HG03442 (cell line): Measurements from ENCODE around the gene SORL1-AS1.

Experiments
- ATAC-seq: cut with Tn5 transposase; IDR thresholded peaks from one replicate; pipeline ENCODE4 v1.9.1; 2021; ENCODE audit warnings: mild to moderate bottlenecking, moderate library complexity; ENCODE audit not compliant: unreplicated experiment

SORL1-AS1 gene

GRCh38 chr11:121476379-121477032 lies 23.7 kb upstream of the SORL1-AS1 start:
- no peak for ATAC-seq

- ATAC-seq: no peak
Observed at GRCh38 chr11:121474680-121475079, 21.9 kb upstream of the SORL1-AS1 start.

- no peak for ATAC-seq
Observed at GRCh38 chr11:121473064-121473777, 20.5 kb upstream of the SORL1-AS1 start.

- no peak for ATAC-seq
Observed at GRCh38 chr11:121472312-121472711, 19.5 kb upstream of the SORL1-AS1 start.

GRCh38 chr11:121471167-121471566 lies 18.4 kb upstream of the SORL1-AS1 start:
- ATAC-seq: no peak

- ATAC-seq: no peak
Observed at GRCh38 chr11:121469910-121470309, 17.1 kb upstream of the SORL1-AS1 start.

- peak; percentile 62 for ATAC-seq
Observed at GRCh38 chr11:121467965-121468364, 15.2 kb upstream of the SORL1-AS1 start.

GRCh38 chr11:121467471-121467870 lies 14.7 kb upstream of the SORL1-AS1 start:
- no peak for ATAC-seq

- ATAC-seq: no peak
Observed at GRCh38 chr11:121466063-121466794, 13.5 kb upstream of the SORL1-AS1 start.

- ATAC-seq: no peak
Observed at GRCh38 chr11:121465709-121466062, 12.9 kb upstream of the SORL1-AS1 start.

GRCh38 chr11:121464352-121464946 lies 11.7 kb upstream of the SORL1-AS1 start:
- peak; percentile 37 for ATAC-seq

GRCh38 chr11:121463689-121464335 lies 11.0 kb upstream of the SORL1-AS1 start:
- no peak for ATAC-seq

GRCh38 chr11:121461843-121462242 lies 9.1 kb upstream of the SORL1-AS1 start:
- no peak for ATAC-seq

- no peak for ATAC-seq
Observed at GRCh38 chr11:121460941-121461514, 8.3 kb upstream of the SORL1-AS1 start.

- ATAC-seq: no peak
Observed at GRCh38 chr11:121459413-121460017, 6.7 kb upstream of the SORL1-AS1 start.

GRCh38 chr11:121458551-121458950 lies 5.8 kb upstream of the SORL1-AS1 start:
- ATAC-seq: no peak

- no peak for ATAC-seq
Observed at GRCh38 chr11:121456816-121457431, 4.2 kb upstream of the SORL1-AS1 start.

GRCh38 chr11:121456151-121456550 lies 3.4 kb upstream of the SORL1-AS1 start:
- ATAC-seq: no peak

- ATAC-seq: no peak
Observed at GRCh38 chr11:121455115-121455514, 2.3 kb upstream of the SORL1-AS1 start.
